OCI-LY3 (cell line): ENCODE data around the gene PTPN1.

Source experiments
- EZH2phosphoT487 ChIP-seq: fragments of 200-600 bp; shearing (Covaris generic); IDR thresholded peaks from 2 replicates; pipeline ENCODE4 v1.6.1; 2018; ENCODE audit warnings: antibody characterized with exemption, mixed run types, low read depth
- TF ChIP-seq, protein P1 (sequence below): fragments of 200-600, 300-600 bp; sonication (generic); IDR thresholded peaks from 2 replicates; pipeline ENCODE4 v1.5.1; 2014; ENCODE audit warnings: antibody characterized with exemption, low read length, low read depth

DNA sequence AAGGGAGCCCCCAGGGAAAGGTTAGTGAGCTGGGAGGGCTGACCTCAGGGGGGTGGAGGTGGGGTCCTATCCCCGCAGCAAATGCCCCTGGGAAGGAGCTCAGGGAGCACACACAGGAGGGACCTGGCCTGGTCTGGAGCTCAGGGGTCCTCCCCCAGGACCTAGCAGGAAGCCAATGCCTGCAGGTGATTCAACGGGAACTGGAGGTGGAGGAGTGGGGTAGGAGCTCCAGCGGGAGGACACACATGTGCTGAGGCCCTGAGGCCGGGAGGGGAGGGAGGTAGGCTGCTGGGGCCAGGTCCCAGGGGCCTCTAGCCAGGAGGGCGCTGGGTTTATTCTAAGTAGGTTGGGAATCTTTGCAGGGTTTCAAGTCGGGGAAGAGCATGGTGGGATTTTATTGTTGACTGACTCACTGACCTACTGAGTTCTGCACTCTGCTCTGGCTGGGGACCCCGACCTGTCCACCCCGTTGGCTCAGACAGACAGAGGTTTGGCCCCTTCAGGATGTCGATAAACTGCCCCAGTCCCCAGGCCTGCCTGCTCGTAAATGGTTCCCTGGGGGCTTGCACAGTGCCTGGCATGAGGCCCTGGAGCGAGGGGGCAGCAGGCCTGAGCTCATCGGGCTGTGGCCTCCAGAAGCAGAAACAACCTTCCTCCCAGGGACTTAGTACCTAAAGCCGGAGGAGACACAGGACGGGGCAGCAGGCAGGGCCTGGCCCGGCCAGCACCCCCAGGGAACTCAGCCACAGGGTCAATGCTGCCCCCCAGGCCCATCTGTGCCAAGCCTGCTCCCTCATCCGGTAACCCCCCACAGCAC lies 118.9 kb downstream of the PTPN1 start:
- TF ChIP-seq, protein P1, sequence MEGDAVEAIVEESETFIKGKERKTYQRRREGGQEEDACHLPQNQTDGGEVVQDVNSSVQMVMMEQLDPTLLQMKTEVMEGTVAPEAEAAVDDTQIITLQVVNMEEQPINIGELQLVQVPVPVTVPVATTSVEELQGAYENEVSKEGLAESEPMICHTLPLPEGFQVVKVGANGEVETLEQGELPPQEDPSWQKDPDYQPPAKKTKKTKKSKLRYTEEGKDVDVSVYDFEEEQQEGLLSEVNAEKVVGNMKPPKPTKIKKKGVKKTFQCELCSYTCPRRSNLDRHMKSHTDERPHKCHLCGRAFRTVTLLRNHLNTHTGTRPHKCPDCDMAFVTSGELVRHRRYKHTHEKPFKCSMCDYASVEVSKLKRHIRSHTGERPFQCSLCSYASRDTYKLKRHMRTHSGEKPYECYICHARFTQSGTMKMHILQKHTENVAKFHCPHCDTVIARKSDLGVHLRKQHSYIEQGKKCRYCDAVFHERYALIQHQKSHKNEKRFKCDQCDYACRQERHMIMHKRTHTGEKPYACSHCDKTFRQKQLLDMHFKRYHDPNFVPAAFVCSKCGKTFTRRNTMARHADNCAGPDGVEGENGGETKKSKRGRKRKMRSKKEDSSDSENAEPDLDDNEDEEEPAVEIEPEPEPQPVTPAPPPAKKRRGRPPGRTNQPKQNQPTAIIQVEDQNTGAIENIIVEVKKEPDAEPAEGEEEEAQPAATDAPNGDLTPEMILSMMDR: no peak
- TF ChIP-seq EZH2phosphoT487: no peak
